ENCODE data around the gene LSM10.

The LSM10 gene

DNA sequence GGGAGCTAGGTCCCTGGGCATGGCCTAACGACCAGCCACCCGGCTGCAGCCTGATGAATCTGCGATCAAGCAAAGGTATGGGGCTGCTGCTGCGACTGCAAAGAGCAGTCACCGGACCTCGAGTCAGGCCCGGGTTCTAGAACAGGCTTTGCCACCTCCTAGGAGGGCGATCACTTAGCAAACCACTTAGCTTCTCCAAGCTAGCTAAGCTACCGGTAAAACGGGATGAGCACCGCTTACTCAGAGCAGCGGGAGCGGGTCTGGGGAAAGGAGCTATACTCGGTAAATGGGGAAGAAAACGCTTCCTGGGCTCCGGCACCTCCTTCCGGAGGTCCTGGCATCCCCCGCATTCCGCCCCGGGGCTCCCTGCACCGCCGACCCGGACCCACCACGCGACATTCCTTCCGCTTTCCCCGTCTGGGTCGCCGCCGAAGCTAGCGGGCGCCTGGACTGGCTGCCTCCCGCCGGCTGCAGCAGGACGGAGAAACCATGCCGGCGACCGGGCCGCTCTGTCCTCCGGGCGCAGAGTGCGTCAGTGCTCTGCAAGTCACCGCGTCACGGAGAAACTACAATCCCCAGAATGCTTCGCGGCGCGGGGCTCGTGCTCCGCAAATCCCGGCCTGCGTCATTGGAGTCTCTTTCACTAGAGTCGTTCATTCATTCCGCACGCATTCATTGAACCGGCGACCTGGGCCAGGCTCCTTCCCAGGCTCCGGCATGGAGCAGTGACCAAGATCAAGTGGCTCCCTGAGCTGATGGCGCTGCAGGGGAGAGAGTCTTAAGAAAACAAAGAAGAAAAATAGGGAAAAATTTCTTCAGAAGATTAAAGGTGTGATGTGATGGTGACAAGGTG is at the start of gene LSM10:
TSS of gene LSM10 (minus strand) at position 531 of the 853 bp plus-strand sequence. CDS start 3,779 bp downstream, outside the sequence.
- FAIRE-seq (peak; percentile 46), DNase-seq (ENCODE audit: low spot score) (peak; percentile 95)

DNA sequence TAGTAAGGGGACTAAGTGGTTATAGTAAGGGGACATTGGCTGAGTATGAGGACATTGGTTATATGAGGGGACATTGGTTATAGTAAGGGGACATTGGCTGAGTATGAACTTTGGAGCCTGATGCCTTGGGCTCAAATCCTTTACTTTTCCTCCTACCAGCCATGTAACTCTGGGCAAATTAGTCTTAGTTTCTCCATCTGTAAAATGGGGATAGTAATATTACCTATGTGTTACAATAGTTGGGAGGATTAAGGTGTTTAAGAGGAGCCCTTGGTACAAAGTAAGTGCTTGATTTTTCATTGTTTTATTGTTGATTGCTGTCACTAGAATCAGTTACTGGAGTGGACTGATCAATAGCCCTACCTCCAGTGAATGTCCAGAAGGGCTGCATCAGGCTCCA is 49.7 kb upstream of the LSM10 start:
- no peak for FAIRE-seq
- DNase-seq (ENCODE audit: low spot score): no peak

DNA sequence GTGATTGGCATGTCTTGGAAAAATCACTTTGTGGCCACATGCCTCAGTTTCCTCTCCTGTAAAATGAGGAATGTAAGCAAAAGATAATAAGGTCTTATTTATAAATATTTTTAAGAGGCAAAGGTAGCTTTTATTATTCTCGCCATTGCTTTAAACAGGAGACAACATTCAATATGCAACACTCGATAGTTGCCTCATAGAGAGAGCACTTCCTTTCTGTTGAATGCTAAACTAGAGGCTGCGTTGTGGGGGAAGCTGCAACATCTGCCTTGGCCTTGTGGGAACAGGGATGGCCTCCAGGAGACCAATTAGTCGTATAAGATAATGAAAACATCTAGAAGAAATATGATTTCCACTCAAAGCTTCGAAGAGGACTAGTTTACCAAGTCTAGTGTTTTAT is 49.0 kb upstream of the LSM10 start:
- FAIRE-seq (no peak), DNase-seq (ENCODE audit: low spot score) (no peak)

DNA sequence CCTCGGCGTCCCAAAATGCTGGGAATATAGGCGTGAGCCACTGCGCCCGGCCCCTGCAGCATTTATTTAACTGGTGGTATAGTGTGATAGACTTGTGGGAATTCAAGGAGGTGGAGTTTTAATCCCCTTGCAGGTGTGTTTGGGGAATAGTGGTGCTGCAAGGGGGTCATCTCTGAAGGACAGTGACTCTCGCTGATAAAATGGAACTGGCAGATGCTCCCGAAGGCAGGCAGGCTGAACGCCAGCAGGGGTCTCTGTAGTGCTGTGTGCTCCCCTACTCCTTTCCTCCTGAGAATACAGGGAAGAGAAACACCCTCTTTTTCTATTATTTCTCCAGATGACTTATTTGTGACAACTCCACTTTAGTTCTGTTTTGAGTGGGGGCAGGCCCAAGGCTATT is 48.6 kb upstream of the LSM10 start:
- DNase-seq (ENCODE audit: low spot score) (peak; percentile 21), FAIRE-seq (no peak)

DNA sequence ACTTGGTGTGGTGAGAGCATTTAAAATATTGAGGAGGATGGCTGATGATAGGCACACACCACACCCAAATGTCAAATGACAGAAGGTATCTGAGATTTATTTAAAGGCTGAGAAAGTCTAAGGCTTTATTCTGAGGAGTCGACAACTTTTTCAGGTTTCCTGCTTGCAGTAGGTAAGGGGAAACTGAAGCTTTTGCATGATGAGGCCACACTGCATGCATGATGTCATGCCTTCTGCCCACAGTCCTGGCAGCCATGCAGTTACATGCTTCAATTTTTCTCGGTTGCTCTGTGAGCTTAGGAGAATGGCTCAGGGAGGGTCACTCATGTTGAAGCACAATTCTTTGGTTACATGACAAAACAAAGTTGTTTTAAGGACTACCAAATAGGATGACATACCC is 45.6 kb upstream of the LSM10 start:
- FAIRE-seq (no peak), DNase-seq (ENCODE audit: low spot score) (no peak)

DNA sequence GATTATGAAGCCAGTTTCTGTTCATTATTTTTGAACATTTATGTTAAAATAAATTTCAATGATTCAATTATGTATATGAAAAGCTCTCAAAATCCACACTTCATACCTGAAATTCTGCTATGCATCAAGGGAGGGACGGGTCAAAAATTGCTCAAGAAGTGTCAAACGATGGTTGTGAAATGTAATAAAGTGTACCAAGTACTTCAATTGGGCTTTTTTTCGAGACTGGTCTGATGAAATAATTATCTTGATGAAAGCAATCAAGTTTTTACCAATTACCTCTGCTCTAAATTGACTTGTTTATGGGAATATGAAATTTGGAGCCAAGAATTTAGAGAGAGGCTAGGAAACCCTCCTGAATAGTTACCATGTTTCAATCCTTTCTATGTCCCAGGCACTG is 44.6 kb upstream of the LSM10 start:
- FAIRE-seq (no peak), DNase-seq (ENCODE audit: low spot score) (no peak)

DNA sequence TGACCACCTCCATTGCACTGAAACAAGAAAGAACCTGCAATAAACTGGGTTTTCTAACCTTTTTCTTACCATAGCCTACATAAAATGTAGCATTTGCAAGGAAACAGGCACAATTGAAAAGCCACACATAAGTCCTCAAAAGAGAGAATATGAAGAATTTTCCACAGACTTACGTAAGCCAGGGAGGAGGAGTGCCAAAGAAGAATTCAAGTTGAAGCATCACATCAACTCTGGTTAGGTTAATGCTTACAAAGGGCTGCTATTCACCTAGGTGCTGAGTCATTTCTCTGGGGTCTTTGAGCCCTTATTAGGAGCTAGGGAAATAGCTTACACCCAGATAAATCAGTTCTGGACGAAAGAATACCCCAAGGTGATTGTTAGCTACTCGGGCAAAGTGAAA is 42.9 kb upstream of the LSM10 start:
- DNase-seq (ENCODE audit: low spot score) (no peak), FAIRE-seq (no peak)

DNA sequence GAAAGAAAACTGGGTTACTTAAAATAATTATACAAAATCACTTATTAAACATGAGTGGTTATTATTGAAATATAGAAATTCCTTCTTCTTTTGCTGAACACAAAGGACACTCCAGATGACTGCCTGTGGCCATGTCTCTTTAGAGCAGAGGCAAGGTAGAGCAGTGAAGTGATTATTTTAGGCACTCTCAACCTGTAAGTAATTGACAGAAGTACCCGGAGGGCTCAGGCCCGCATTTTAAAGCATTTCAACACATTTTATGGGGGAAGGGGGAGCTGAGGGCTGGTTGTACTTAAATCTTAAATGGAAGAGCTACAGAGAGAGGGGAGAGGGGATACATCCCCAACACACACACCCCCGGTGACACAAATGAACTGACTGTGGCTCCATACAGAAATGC is 42.3 kb upstream of the LSM10 start:
- DNase-seq (ENCODE audit: low spot score) (no peak), FAIRE-seq (no peak)

DNA sequence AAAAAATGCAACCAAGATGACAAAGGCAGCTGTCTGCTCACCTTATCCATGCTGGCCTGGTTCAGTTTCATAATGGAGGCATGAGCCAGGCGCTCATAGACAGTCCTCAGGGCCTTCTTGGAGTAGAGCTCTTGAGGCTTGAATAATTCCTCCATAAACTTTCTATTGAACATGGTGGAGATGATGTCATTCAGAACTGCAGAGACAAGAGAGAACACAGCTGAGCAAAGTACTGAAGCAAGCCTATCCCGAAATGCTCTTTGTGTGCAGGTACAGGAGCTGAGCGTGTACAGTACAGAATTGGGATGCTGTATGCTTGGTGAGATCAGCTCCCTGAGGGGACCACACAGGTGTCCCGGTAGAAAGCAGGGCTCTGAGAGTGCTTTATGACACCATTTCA is 41.0 kb upstream of the LSM10 start:
- FAIRE-seq (no peak), DNase-seq (ENCODE audit: low spot score) (no peak)

DNA sequence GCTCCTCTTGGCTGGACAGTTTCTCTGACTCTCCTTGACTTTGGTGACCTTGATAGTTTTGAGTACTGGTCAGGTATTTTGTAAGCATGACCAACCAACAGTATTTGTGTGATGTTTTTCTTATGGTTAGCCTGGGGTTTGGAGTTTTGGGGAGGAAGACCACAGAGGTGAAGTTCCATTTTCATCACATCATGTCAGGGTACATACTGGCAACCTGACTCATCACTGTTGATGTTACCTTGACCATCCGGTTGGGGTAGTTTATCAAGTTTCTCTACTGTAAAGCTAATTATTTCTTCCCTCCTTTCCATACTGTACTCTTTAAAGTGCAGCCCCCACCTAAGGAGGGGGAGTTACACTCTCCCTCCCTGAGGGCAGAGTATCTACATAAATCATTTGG is 39.1 kb upstream of the LSM10 start:
- no peak for FAIRE-seq
- DNase-seq (ENCODE audit: low spot score): peak; percentile 13

DNA sequence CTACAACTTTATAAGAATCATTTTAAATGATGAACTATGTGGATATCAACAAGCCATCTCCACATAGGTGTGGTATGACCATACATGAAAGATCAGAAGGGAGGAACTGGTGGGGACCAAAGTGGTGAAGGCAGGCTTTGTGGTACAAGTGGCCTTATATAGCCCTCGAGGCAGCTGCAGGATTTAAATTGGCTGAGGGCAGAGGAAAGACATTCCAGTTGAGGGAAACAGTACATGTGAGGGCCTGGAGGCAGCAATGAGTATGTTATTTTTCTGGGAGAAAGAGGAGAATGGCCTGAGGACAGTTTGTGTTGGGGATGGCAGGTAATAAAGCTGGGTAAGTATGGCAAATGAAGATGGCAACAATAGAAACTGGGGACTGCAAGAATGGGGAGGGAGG is 35.4 kb upstream of the LSM10 start:
- no peak for FAIRE-seq

DNA sequence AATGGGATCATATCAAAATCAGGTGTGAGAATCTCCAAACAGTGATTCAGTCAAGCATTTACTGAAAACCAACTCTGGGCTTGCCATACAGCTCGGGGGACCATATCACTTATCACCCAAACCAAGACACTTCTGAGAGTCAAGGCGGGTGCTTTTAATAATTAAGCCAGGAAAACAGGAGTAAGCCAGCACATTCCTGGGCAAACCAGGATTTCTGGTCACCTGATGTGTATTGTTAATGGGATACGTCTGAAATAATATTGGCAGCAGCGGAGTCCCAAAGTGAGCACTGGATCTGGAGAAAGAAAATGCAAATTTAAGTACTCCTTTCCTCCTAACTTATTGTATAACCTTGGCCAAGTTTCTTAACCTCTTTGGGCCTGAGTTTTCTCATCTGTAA is 34.9 kb upstream of the LSM10 start:
- no peak for DNase-seq (ENCODE audit: low spot score)
- no peak for FAIRE-seq

More for the DNA sequence above, 35.4 kb upstream of the LSM10 start:
- no peak for DNase-seq (ENCODE audit: low spot score)

DNA sequence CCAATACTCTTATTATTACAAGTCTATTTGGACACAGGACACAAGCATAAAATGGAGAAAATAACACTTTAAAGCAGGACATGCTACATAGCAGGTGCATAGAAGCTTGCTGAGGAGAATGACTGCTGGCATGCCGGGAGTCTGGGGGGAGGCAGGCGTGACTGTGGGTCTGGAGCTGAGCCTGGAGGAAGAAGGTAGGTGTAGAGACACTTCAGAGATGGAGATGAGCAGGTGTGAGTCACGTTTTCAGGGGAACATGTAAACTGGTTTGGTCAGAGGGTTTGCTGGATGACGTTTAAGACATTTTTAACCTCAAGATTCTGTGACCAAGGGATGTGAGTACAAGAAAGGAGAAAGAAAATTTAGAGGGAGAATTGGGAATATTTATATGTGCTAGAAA is 28.1 kb upstream of the LSM10 start:
- DNase-seq (ENCODE audit: low spot score) (no peak), FAIRE-seq (no peak)

DNA sequence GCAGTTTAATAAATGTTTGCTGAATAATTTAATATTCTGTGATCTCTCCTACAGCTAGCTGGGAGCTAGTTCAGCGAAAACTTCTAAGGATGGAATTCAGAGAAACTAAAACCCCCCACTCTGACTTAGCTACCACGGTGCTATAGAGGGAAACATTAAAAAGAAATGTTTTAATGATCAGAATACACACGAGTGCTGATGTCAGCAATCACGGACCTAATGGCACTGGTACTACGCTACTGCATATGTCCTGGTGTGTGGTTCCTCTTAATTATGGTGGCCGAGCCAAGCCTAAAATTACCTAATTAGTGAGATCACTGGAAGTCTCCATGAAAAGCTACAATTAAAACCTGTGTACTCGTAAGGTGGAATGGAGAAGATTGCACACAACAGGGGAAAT is 23.9 kb upstream of the LSM10 start:
- FAIRE-seq: no peak

DNA sequence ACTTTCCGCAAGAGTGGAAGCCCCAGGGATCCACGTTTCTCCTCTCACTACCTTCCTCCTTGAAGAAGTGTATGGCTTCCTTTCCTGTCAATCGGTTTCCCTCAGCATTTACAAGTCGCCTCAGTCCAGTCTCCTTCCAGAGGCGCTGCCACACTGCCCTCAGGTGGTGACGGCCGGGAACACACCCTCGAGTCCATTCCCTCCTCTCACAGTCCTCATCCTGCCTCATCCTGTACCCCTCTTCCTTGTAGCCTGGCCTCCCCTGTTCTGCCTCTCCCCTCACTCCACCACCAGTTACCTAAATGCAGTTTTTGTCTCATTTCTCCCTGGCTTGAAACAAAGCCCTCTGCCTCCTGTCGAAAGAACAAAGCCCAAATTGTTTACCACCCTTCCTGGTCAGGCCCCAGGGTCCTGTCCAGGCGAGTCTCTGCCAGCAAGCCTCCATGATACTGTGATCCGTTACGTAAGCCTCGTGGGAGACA is 23.2 kb upstream of the LSM10 start:
- DNase-seq (ENCODE audit: low spot score): peak; percentile 80
- FAIRE-seq: no peak

More for the DNA sequence above, 23.9 kb upstream of the LSM10 start:
- no peak for DNase-seq (ENCODE audit: low spot score)

DNA sequence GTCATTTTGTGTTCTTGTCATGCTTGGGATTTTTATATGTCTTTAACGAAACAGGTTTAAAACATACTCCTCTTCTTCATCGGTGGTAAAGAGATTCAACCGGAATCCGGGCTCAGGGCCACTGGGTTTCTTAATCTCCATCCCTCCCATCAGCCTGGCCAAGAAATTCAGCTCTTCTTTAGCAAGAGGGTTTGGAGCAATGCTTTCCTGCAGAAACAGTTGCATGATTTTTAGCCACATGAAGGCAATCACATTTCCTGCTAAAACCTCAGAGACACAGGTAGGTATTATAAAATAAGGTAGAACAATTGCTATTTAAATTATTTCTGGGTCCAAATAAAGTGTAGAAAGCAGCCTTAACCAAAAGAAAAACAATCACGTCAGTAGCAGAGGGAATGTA is 22.7 kb upstream of the LSM10 start:
- FAIRE-seq (no peak), DNase-seq (ENCODE audit: low spot score) (no peak)

DNA sequence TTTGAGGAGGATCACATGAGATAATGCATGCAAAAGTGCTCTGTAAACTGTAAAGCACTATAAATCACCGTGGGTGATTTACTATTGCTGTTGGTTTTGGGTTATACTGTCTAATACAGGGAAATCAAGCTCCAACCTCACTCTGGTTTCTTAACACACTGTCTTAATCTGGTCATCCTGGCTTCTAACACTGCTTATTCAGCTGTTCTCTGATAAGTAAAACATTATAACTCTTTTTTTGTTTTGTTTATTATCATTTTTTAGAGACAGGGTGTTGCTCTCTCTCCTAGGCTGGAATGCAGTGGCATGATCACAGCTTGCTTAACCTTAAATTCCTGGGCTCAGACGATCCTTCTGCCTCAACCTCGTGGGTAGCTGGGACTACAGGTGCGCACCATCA is 21.9 kb upstream of the LSM10 start:
- DNase-seq (ENCODE audit: low spot score) (no peak), FAIRE-seq (no peak)

DNA sequence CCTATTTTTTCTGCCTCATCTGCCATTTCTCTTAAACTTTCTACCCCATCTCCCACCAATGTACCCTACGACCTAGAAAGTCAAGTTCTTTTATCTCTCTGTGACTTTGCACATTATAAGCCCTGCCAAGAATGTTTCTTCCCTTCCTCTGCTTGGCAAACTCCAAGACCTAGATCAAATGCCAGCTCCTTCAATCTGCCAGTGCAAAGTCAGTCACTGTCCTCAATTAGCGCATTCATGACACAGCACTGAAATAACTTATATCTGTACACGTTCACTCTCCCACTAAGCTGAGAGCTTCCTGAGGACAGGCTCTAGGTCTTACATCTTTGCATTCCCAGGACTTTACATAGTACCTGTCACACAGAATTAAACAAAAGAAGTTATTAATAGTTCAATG is 21.4 kb upstream of the LSM10 start:
- DNase-seq (ENCODE audit: low spot score): no peak
- FAIRE-seq: no peak

DNA sequence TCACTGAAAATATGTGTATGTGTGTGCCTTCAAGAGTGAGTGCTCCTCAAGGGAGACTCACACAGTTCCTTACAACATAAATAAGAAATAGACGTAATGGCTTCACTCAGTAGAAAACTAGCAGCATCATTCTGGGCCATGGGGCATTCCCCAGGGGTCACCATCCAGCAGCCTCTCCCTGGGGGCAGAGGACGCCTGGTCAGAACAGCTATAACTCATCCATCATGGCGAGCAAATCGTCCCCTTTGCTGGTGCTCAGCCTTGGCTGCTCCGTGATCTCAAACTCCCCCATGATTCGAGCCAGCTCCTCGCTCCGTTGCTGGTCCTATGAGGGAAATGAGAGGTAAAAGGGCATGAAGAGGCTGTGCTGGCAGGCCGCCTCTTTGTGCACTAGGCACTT is 20.2 kb upstream of the LSM10 start:
- DNase-seq (ENCODE audit: low spot score) (no peak), FAIRE-seq (no peak)

DNA sequence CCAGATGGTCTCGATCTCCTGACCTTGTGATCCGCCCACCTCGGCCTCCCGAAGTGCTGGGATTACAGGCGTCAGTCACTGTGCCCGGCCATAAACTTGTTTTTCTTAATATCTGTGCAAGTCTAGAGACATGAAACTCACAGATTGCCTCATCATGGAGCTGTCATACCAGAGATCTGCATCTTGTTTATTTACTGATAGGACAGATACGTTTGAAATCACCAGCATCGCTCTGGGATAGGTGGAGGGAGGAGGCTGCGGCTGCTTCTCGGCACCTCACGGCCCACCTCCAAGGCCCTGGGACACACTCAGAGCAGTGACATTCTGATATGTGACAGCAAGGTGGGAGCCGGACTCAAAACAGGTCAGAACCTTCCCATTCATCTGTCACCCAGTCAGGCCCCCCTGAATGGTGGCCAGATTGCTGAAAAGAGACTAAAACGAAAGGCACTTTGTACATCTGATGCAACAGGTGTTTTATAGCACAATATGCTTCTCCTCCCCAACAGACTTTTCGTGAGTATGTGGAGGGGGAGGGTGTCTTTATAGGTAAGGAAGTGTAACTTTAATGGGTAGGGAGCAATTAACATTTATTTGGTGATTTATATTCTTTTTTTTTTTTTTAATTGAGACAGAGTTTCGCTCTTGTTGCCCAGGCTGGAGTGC is 18.1 kb upstream of the LSM10 start:
- DNase-seq (ENCODE audit: low spot score) (no peak), FAIRE-seq (no peak)

DNA sequence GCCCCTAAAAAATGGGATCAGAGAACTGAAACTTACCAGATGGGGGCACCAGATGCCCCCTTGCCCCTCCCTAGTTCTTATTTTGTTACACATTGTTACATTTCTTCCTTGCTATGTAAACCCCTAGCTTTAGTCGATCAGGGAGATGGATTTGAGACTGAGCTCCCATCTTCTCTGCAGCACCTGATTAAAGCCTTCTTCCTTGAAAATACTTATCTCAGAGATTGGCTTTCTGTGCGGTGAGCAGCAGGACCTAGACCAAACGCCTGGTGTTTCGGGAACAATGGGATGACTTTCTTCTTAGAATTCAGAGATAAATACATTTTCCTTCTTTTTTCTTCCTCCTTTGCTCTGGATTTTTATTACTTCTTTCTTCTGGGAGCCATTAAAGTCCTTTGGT is 16.7 kb upstream of the LSM10 start:
- no peak for DNase-seq (ENCODE audit: low spot score)
- FAIRE-seq: no peak

DNA sequence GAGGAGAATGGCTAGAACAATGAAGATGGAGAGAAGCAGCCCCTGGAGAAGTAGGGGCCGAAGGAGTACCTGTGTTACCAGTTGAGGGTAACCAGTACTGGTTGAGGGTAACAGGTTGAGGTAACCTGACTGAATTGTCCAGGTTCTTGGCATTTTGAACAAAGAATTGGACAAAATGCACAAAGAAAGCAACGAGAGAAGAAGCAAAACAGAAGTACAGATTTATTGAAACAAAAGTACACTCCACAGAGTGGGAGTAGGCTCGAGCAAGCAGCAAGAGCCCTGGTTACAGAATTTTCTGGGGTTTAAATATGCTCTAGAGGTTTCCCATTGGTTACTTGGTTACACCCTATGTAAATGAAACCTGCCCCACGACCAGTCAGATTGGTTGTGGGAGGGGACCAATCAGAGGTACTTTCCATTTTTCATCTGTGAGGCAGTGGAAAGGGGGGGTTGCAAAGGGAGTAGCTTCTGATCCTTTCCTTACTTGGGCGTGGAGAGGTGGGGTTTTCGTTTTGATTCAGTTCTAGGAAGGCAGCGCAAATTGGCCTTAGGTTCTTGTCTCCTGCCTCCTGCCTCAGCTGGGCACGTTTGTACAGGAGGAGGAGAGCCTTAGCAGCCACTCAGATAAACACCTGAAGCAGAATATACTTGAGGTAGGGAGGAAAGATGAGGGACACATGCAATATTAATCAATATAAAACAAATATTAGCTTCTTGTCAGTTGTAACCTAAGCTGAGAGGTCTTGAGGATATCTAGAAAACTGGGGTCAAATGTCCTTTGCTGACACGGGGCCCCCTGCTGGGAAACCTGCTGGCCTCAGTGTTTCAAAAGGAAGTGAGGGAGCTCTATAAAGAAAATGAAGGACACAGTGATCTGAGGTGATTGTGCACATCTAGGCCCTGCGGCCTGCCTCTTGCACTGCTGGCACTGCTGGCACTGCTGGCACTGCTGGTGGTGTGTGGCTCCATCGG is 14.3 kb upstream of the LSM10 start:
- FAIRE-seq (no peak), DNase-seq (ENCODE audit: low spot score) (no peak)

Measured in urothelium cell line (cell line).